H1 (cell line): ENCODE results near the gene GRM4.

Experiments used
- CTCF ChIP-seq, 3 experiments: IDR thresholded peaks; 1 replicate in 2 of 3; 2 replicates in 1 of 3; pipeline versions ENCODE4 v1.5.1 to v1.6.1; 2011; ENCODE audit warnings: low read length in 3 of 3, mild to moderate bottlenecking in 3 of 3, inconsistent platforms in 2 of 3, low read depth in 1 of 3, moderate library complexity in 1 of 3; ENCODE audit not compliant: insufficient read depth in 1 of 3; ENCODE audit errors: control extremely low read depth in 1 of 3
- EGR1 ChIP-seq: IDR thresholded peaks from 2 replicates; pipeline ENCODE4 v1.6.1; 2011; ENCODE audit warnings: low read depth, low read length, borderline replicate concordance
- EZH2 ChIP-seq: fragments of 200-600 bp; sonication (generic); IDR thresholded peaks from 2 replicates; pipeline ENCODE4 v1.7.1; 2012; ENCODE audit warnings: low read depth, mild to moderate bottlenecking, moderate library complexity, low read length, inconsistent platforms; ENCODE audit not compliant: severe bottlenecking
- HDAC6 ChIP-seq: IDR thresholded peaks from one replicate; pipeline ENCODE4 v1.7.1; 2012; ENCODE audit warnings: low read depth, mild to moderate bottlenecking, inconsistent platforms, low read length, moderate library complexity
- MAX ChIP-seq: IDR thresholded peaks from 2 replicates; pipeline ENCODE4 v1.6.1; 2012; ENCODE audit warnings: inconsistent platforms
- POLR2AphosphoS5 ChIP-seq: IDR thresholded peaks from 2 replicates; pipeline ENCODE4 v1.6.1; 2011; ENCODE audit warnings: low read depth, low read length
- RFX5 ChIP-seq: IDR thresholded peaks from 2 replicates; pipeline ENCODE4 v1.6.1; 2011; ENCODE audit warnings: low read depth, low read length, improper control_type of control experiment, borderline replicate concordance
- SUZ12 ChIP-seq: fragments of 200-600 bp; sonication (generic); IDR thresholded peaks from 2 replicates; pipeline ENCODE4 v1.6.1; 2012; ENCODE audit warnings: mild to moderate bottlenecking, inconsistent platforms, low read length, moderate library complexity, mixed read lengths
- TAF1 ChIP-seq: IDR thresholded peaks from 2 replicates; pipeline ENCODE4 v1.6.1; 2011; ENCODE audit warnings: mild to moderate bottlenecking, low read depth, low read length
- USF2 ChIP-seq: IDR thresholded peaks from 2 replicates; pipeline ENCODE4 v1.6.1; 2011; ENCODE audit warnings: low read length, improper control_type of control experiment
- YY1 ChIP-seq: IDR thresholded peaks from 2 replicates; pipeline ENCODE4 v1.6.1; 2011; ENCODE audit warnings: low read depth, mild to moderate bottlenecking, low read length

GRCh38 chr6:34003962-34004361 lies 141.9 kb downstream of the GRM4 start:
- TF ChIP-seq YY1 = no peak
- TF ChIP-seq CTCF (IDR thresholded peaks at IDR 0.05; ENCODE audit: control extremely low read depth in 1 of 3, insufficient read depth in 1 of 3, low read depth in 1 of 3, low read length in 3 of 3) = no peak
- no peak for TF ChIP-seq RFX5
- no peak for TF ChIP-seq USF2
- TF ChIP-seq TAF1 = no peak
- no peak for TF ChIP-seq SUZ12
- no peak for TF ChIP-seq EZH2
- no peak for TF ChIP-seq HDAC6
- TF ChIP-seq MAX = no peak
- TF ChIP-seq POLR2AphosphoS5 = no peak
- no peak for TF ChIP-seq EGR1
